ENCODE measurements around the gene BRAT1. TPM values are rescaled to one million over a fixed set of nuclear protein-coding genes. Genes with fewer than 3 reads are reported as not detected.

BRAT1 gene
- total RNA-seq, 1 experiment from 2014 or later = 50.0 TPM

- Mint-ChIP-seq H3K9me3 (no peaks in the 10 kb centered on the region), H3K36me3 (no peaks in the 10 kb centered on the region), H3K4me3 (no peak overlapping the region), H3K4me1 (peaks cover 25% of the 10 kb centered on the region), H3K27ac (no peak overlapping the region), H3K27me3 (ENCODE audit: low read depth) (peaks cover 17% of the 10 kb centered on the region)
- ATAC-seq = no peak
- TF ChIP-seq USF1 (CRISPR knock-in tag; IDR thresholded peaks at IDR 0.05) (no peak), MAX (CRISPR knock-in tag; IDR thresholded peaks at IDR 0.05) (no peak), OVOL2 (CRISPR knock-in tag; IDR thresholded peaks at IDR 0.05; ENCODE audit: borderline replicate concordance) (no peak), CREB1 (CRISPR knock-in tag; IDR thresholded peaks at IDR 0.05) (no peak), MYBL2 (CRISPR knock-in tag; IDR thresholded peaks at IDR 0.05) (no peak), ATF2 (CRISPR knock-in tag; IDR thresholded peaks at IDR 0.05; ENCODE audit: borderline replicate concordance, low read depth) (no peak), ZBTB21 (CRISPR knock-in tag; IDR thresholded peaks at IDR 0.05; ENCODE audit: borderline replicate concordance) (no peak), HMGXB4 (CRISPR knock-in tag; IDR thresholded peaks at IDR 0.05) (no peak), FOXJ3 (CRISPR knock-in tag; IDR thresholded peaks at IDR 0.05; ENCODE audit: borderline replicate concordance) (no peak), ATF3 (CRISPR knock-in tag; conservative IDR thresholded peaks at IDR 0.05) (no peak), IRF1 (CRISPR knock-in tag; IDR thresholded peaks at IDR 0.05) (no peak)
- DNase-seq (ENCODE audit: low spot score) = no peak
- ChIA-PET POLR2A (no interaction called here), CTCF (interaction anchor here (1.4 kb wide), 1 partner anchor 47 kb away, joined by 5 read pairs; no protein-coding TSS in a partner anchor)
These were observed 39.7 kb downstream of the BRAT1 start for GRCh38 chr7:2515424-2516193.

- H3K36me3 Mint-ChIP-seq = no peaks in the 10 kb centered on the region
- H3K4me1 Mint-ChIP-seq = peaks cover 22% of the 10 kb centered on the region
- ATAC-seq = no peak
- no peak overlapping the region for H3K4me3 Mint-ChIP-seq
- ChIA-PET POLR2A (no interaction called here), CTCF (interaction anchor here (1.4 kb wide), 1 partner anchor 46 kb away, joined by 5 read pairs; no protein-coding TSS in a partner anchor)
- DNase-seq (ENCODE audit: low spot score) = no peak
- H3K27ac Mint-ChIP-seq = no peak overlapping the region
- peaks cover 13% of the 10 kb centered on the region for H3K27me3 Mint-ChIP-seq (ENCODE audit: low read depth)
- TF ChIP-seq NFYB (CRISPR knock-in tag; conservative IDR thresholded peaks at IDR 0.05; ENCODE audit: low read depth) (no peak), ARID4B (CRISPR knock-in tag; IDR thresholded peaks at IDR 0.05; ENCODE audit: borderline replicate concordance) (no peak), EMX1 (CRISPR knock-in tag; IDR thresholded peaks at IDR 0.05) (no peak), CTCF (IDR thresholded peaks at IDR 0.05) (no peak), CREB1 (CRISPR knock-in tag; IDR thresholded peaks at IDR 0.05) (no peak), ELF4 (CRISPR knock-in tag; IDR thresholded peaks at IDR 0.05; ENCODE audit: low read depth) (no peak), ZNF423 (CRISPR knock-in tag; IDR thresholded peaks at IDR 0.05) (no peak), ZNF138 (CRISPR knock-in tag; conservative IDR thresholded peaks at IDR 0.05) (no peak), ZNF263 (CRISPR knock-in tag; IDR thresholded peaks at IDR 0.05; ENCODE audit: low read depth) (no peak), FOXJ3 (CRISPR knock-in tag; IDR thresholded peaks at IDR 0.05; ENCODE audit: borderline replicate concordance) (no peak)
- H3K9me3 Mint-ChIP-seq = no peaks in the 10 kb centered on the region
These were observed 40.6 kb downstream of the BRAT1 start for GRCh38 chr7:2514473-2515423.

Measured in WTC11 (cell line).